ENCODE results near the gene VWF. TPM values are rescaled to one million over a fixed set of nuclear protein-coding genes. Genes with fewer than 3 reads are reported as not detected.

The VWF gene

GRCh38 chr12:5900076-5900475, 224.4 kb downstream of the VWF start:
- Histone ChIP-seq H3K4me2 (ENCODE audit: low read length, poor library complexity, severe bottlenecking) (no peak overlapping the region), H3K23ac (ENCODE audit: low read length in 2 of 2) (no peak overlapping the region), H3K14ac (ENCODE audit: low read length in 2 of 2) (no peak overlapping the region), H2BK12ac (ENCODE audit: low read length in 2 of 2) (no peak overlapping the region), H3K9me3 (ENCODE audit: control insufficient read depth, low read length) (no peaks in the 10 kb centered on the region), H4K91ac (ENCODE audit: low read length) (no peak overlapping the region), H2BK120ac (ENCODE audit: low read depth, low read length) (no peak overlapping the region), H2BK15ac (ENCODE audit: low read depth, poor library complexity, severe bottlenecking) (no peak overlapping the region), H3K18ac (ENCODE audit: low read depth in 1 of 2, low read length in 2 of 2) (no peak overlapping the region), H4K8ac (ENCODE audit: low read length) (no peak overlapping the region), H3K4ac (ENCODE audit: low read depth in 1 of 2, low read length in 2 of 2) (no peak overlapping the region), H3K27ac (ENCODE audit: low read length, poor library complexity, severe bottlenecking) (no peak overlapping the region), H3K79me1 (replicated peaks; ENCODE audit: low read length, poor library complexity, severe bottlenecking) (no peaks in the 10 kb centered on the region), H2AK5ac (ENCODE audit: low read length, severe bottlenecking) (no peak overlapping the region), H3K4me3 (ENCODE audit: insufficient read depth in 1 of 2, low read depth in 1 of 2, low read length in 2 of 2) (no peak overlapping the region), H3K27me3 (ENCODE audit: control insufficient read depth in 1 of 2, insufficient read depth in 1 of 2, low read length in 2 of 2) (peaks cover 22 to 34% of the 10 kb centered on the region in 2 experiments), H3K9ac (ENCODE audit: low read length) (no peak overlapping the region), H2AFZ (ENCODE audit: low read depth, low read length) (no peak overlapping the region), H3K4me1 (ENCODE audit: control insufficient read depth, insufficient read depth, low read depth, low read length) (no peaks in the 10 kb centered on the region), H3K36me3 (ENCODE audit: control insufficient read depth in 1 of 2, insufficient read depth in 2 of 2, low read depth in 1 of 2, low read length in 2 of 2) (no peaks in the 10 kb centered on the region), H2BK5ac (ENCODE audit: low read depth, low read length, poor library complexity, severe bottlenecking) (no peak overlapping the region)
- WGBS, result 42% methylated on average over 4 of the region's 4 CpGs
- DNase-seq, result no peak

GRCh38 chr12:5899675-5900074, 224.8 kb downstream of the VWF start:
- Histone ChIP-seq H3K4me3 (ENCODE audit: insufficient read depth in 1 of 2, low read depth in 1 of 2, low read length in 2 of 2) (no peak overlapping the region), H3K36me3 (ENCODE audit: control insufficient read depth in 1 of 2, insufficient read depth in 2 of 2, low read depth in 1 of 2, low read length in 2 of 2) (no peaks in the 10 kb centered on the region), H3K4me1 (ENCODE audit: control insufficient read depth, insufficient read depth, low read depth, low read length) (no peaks in the 10 kb centered on the region), H3K18ac (ENCODE audit: low read depth in 1 of 2, low read length in 2 of 2) (no peak overlapping the region), H3K23ac (ENCODE audit: low read length in 2 of 2) (no peak overlapping the region), H2BK12ac (ENCODE audit: low read length in 2 of 2) (no peak overlapping the region), H3K9me3 (ENCODE audit: control insufficient read depth, low read length) (no peaks in the 10 kb centered on the region), H3K9ac (ENCODE audit: low read length) (no peak overlapping the region), H3K27ac (ENCODE audit: low read length, poor library complexity, severe bottlenecking) (no peak overlapping the region), H2BK120ac (ENCODE audit: low read depth, low read length) (no peak overlapping the region), H2BK5ac (ENCODE audit: low read depth, low read length, poor library complexity, severe bottlenecking) (no peak overlapping the region), H4K91ac (ENCODE audit: low read length) (no peak overlapping the region), H3K4ac (ENCODE audit: low read depth in 1 of 2, low read length in 2 of 2) (no peak overlapping the region), H3K79me1 (replicated peaks; ENCODE audit: low read length, poor library complexity, severe bottlenecking) (no peaks in the 10 kb centered on the region), H3K4me2 (ENCODE audit: low read length, poor library complexity, severe bottlenecking) (no peak overlapping the region), H2BK15ac (ENCODE audit: low read depth, poor library complexity, severe bottlenecking) (no peak overlapping the region), H2AK5ac (ENCODE audit: low read length, severe bottlenecking) (no peak overlapping the region), H2AFZ (ENCODE audit: low read depth, low read length) (no peak overlapping the region), H4K8ac (ENCODE audit: low read length) (no peak overlapping the region), H3K27me3 (ENCODE audit: control insufficient read depth in 1 of 2, insufficient read depth in 1 of 2, low read length in 2 of 2) (peaks cover 22 to 30% of the 10 kb centered on the region in 2 experiments), H3K14ac (ENCODE audit: low read length in 2 of 2) (no peak overlapping the region)
- WGBS, result 88% methylated on average over 2 of the region's 3 CpGs
- no peak for DNase-seq

- Histone ChIP-seq H3K27me3 (ENCODE audit: control insufficient read depth in 1 of 2, insufficient read depth in 1 of 2, low read length in 2 of 2) (peaks cover 21 to 26% of the 10 kb centered on the region in 2 experiments), H3K4me1 (ENCODE audit: control insufficient read depth, insufficient read depth, low read depth, low read length) (no peaks in the 10 kb centered on the region), H3K4ac (ENCODE audit: low read depth in 1 of 2, low read length in 2 of 2) (no peak overlapping the region), H3K4me3 (ENCODE audit: insufficient read depth in 1 of 2, low read depth in 1 of 2, low read length in 2 of 2) (no peak overlapping the region), H2BK12ac (ENCODE audit: low read length in 2 of 2) (no peak overlapping the region), H4K91ac (ENCODE audit: low read length) (no peak overlapping the region), H3K4me2 (ENCODE audit: low read length, poor library complexity, severe bottlenecking) (no peak overlapping the region), H3K36me3 (ENCODE audit: control insufficient read depth in 1 of 2, insufficient read depth in 2 of 2, low read depth in 1 of 2, low read length in 2 of 2) (no peaks in the 10 kb centered on the region), H4K8ac (ENCODE audit: low read length) (no peak overlapping the region), H2BK120ac (ENCODE audit: low read depth, low read length) (no peak overlapping the region), H3K9ac (ENCODE audit: low read length) (no peak overlapping the region), H3K79me1 (replicated peaks; ENCODE audit: low read length, poor library complexity, severe bottlenecking) (no peaks in the 10 kb centered on the region), H2AFZ (ENCODE audit: low read depth, low read length) (no peak overlapping the region), H3K9me3 (ENCODE audit: control insufficient read depth, low read length) (no peaks in the 10 kb centered on the region), H2BK15ac (ENCODE audit: low read depth, poor library complexity, severe bottlenecking) (no peak overlapping the region), H3K14ac (ENCODE audit: low read length in 2 of 2) (no peak overlapping the region), H3K18ac (ENCODE audit: low read depth in 1 of 2, low read length in 2 of 2) (no peak overlapping the region), H3K23ac (ENCODE audit: low read length in 2 of 2) (no peak overlapping the region), H2AK5ac (ENCODE audit: low read length, severe bottlenecking) (no peak overlapping the region), H3K27ac (ENCODE audit: low read length, poor library complexity, severe bottlenecking) (no peak overlapping the region), H2BK5ac (ENCODE audit: low read depth, low read length, poor library complexity, severe bottlenecking) (no peak overlapping the region)
- WGBS, result 72% methylated on average over 3 of the region's 3 CpGs
- no peak for DNase-seq
Observed at GRCh38 chr12:5898874-5899273, 225.6 kb downstream of the VWF start.

Small RNAs within 50 kb of the gene (small RNA-seq; reads per million reads assigned to genes)
- not detected for gene RN7SL69P (ENCODE audit: low read depth)

Data from mesenchymal stem cell (in vitro differentiated cells and primary cell).